Karpas-422 (cell line): Measurements from ENCODE around the gene GPR143. TPM values are rescaled to one million over a fixed set of nuclear protein-coding genes. Genes with fewer than 3 reads are reported as not detected.

Experiments
- DNase-seq: peaks from one replicate; pipeline ENCODE4 v3.0.0-alpha.2; 2015
- H2AFZ ChIP-seq: fragments of 200-600 bp; sonication (generic); 2 replicates; pipeline ENCODE4 v1.6.1; 2014; ENCODE audit warnings: antibody characterized with exemption, low read length, mixed read lengths
- H3K27ac ChIP-seq: fragments of 200-600 bp; sonication (generic); 2 replicates; pipeline ENCODE4 v1.5.1; 2014; ENCODE audit warnings: mild to moderate bottlenecking, low read length, moderate library complexity
- H3K27me3 ChIP-seq: fragments of 200-600 bp; sonication (generic); 2 replicates; pipeline ENCODE4 v1.6.1; 2014; ENCODE audit warnings: low read length, mixed read lengths
- H3K36me3 ChIP-seq: fragments of 200-600 bp; sonication (generic); 2 replicates; pipeline ENCODE4 v1.6.1; 2014; ENCODE audit warnings: low read length, mixed read lengths; ENCODE audit not compliant: insufficient read depth
- H3K4me1 ChIP-seq: fragments of 200-600 bp; sonication (generic); 2 replicates; pipeline ENCODE4 v1.6.1; 2014; ENCODE audit warnings: mild to moderate bottlenecking, low read length, mixed read lengths
- H3K4me2 ChIP-seq: fragments of 200-600 bp; sonication (generic); 2 replicates; pipeline ENCODE4 v1.6.1; 2014; ENCODE audit warnings: low read length, low read depth, mild to moderate bottlenecking; ENCODE audit not compliant: poor library complexity, severe bottlenecking
- H3K4me3 ChIP-seq: fragments of 200-600 bp; sonication (generic); 2 replicates; pipeline ENCODE4 v1.5.1; 2014; ENCODE audit warnings: mild to moderate bottlenecking, antibody characterized with exemption, low read length, mixed read lengths
- H3K79me2 ChIP-seq: fragments of 200-600 bp; sonication (generic); 2 replicates; pipeline ENCODE4 v1.6.1; 2014; ENCODE audit warnings: mild to moderate bottlenecking, low read length, mixed read lengths
- H3K9ac ChIP-seq: fragments of 200-600 bp; sonication (generic); 2 replicates; pipeline ENCODE4 v1.6.0; 2014; ENCODE audit warnings: low read length
- H3K9me2 ChIP-seq: fragments of 200-600 bp; sonication (generic), shearing (Covaris generic); replicated peaks from 2 replicates; pipeline ENCODE4 v1.6.0; 2014; ENCODE audit warnings: mild to moderate bottlenecking, low read length, moderate library complexity; ENCODE audit not compliant: insufficient read depth
- H3K9me3 ChIP-seq: fragments of 300-700, 200-600 bp; sonication (generic); 2 replicates; pipeline ENCODE4 v1.6.1; 2014; ENCODE audit warnings: low read length, mixed read lengths
- H4K20me1 ChIP-seq: fragments of 200-600 bp; sonication (generic); 2 replicates; pipeline ENCODE4 v1.6.1; 2014; ENCODE audit warnings: mild to moderate bottlenecking, antibody characterized with exemption, low read length, low read depth; ENCODE audit not compliant: insufficient read depth
- total RNA-seq: library from RNA; depleted of rRNA; stranded (reverse); fragments of >200 nt; shearing (Covaris generic); gene quantifications from 2 replicates; pipeline ENCODE4 v1.2.3, GENCODE V29; 2014; ENCODE audit warnings: low replicate concordance

Gene GPR143
- total RNA-seq, 1 experiment from 2014 or later, result not detected

GRCh38 chrX:9710332-9710731 lies 55.3 kb downstream of the GPR143 start:
- Histone ChIP-seq H3K4me1 (peaks cover 4% of the 10 kb centered on the region), H3K79me2 (no peaks in the 10 kb centered on the region), H3K36me3 (no peaks in the 10 kb centered on the region), H3K27ac (no peak overlapping the region), H2AFZ (no peak overlapping the region), H3K4me2 (no peak overlapping the region), H3K9ac (no peak overlapping the region), H3K9me3 (no peaks in the 10 kb centered on the region), H4K20me1 (no peaks in the 10 kb centered on the region), H3K27me3 (no peaks in the 10 kb centered on the region), H3K9me2 (no peaks in the 10 kb centered on the region), H3K4me3 (no peak overlapping the region)
- DNase-seq, result no peak

GRCh38 chrX:9708923-9709553 lies 56.6 kb downstream of the GPR143 start:
- peak; percentile 94 for DNase-seq
- no peaks in the 10 kb centered on the region for H3K79me2 ChIP-seq
- no peaks in the 10 kb centered on the region for H4K20me1 ChIP-seq
- peaks cover 4% of the 10 kb centered on the region for H3K4me1 ChIP-seq
- H3K36me3 ChIP-seq, result no peaks in the 10 kb centered on the region
- H3K9me3 ChIP-seq, result no peaks in the 10 kb centered on the region
- H3K9me2 ChIP-seq, result no peaks in the 10 kb centered on the region
- no peak overlapping the region for H2AFZ ChIP-seq
- no peak overlapping the region for H3K27ac ChIP-seq
- no peak overlapping the region for H3K9ac ChIP-seq
- H3K4me3 ChIP-seq, result no peak overlapping the region
- no peak overlapping the region for H3K4me2 ChIP-seq
- no peaks in the 10 kb centered on the region for H3K27me3 ChIP-seq

GRCh38 chrX:9708086-9708485 lies 57.6 kb downstream of the GPR143 start:
- no peaks in the 10 kb centered on the region for H3K27me3 ChIP-seq
- no peak overlapping the region for H3K9ac ChIP-seq
- no peak for DNase-seq
- no peaks in the 10 kb centered on the region for H3K9me2 ChIP-seq
- H3K79me2 ChIP-seq, result no peaks in the 10 kb centered on the region
- H3K36me3 ChIP-seq, result no peaks in the 10 kb centered on the region
- H3K4me3 ChIP-seq, result no peak overlapping the region
- no peak overlapping the region for H2AFZ ChIP-seq
- no peaks in the 10 kb centered on the region for H4K20me1 ChIP-seq
- peaks cover 4% of the 10 kb centered on the region for H3K4me1 ChIP-seq
- no peaks in the 10 kb centered on the region for H3K9me3 ChIP-seq
- H3K27ac ChIP-seq, result no peak overlapping the region
- H3K4me2 ChIP-seq, result no peak overlapping the region

- no peak overlapping the region for H3K4me2 ChIP-seq
- H3K4me3 ChIP-seq, result no peak overlapping the region
- no peak for DNase-seq
- H3K27ac ChIP-seq, result no peak overlapping the region
- H3K79me2 ChIP-seq, result no peaks in the 10 kb centered on the region
- H2AFZ ChIP-seq, result no peak overlapping the region
- H3K9ac ChIP-seq, result no peak overlapping the region
- no peaks in the 10 kb centered on the region for H3K27me3 ChIP-seq
- H3K9me2 ChIP-seq, result no peaks in the 10 kb centered on the region
- no peaks in the 10 kb centered on the region for H4K20me1 ChIP-seq
- peaks cover 4% of the 10 kb centered on the region for H3K4me1 ChIP-seq
- H3K9me3 ChIP-seq, result no peaks in the 10 kb centered on the region
- no peaks in the 10 kb centered on the region for H3K36me3 ChIP-seq
Observed at GRCh38 chrX:9707306-9708033, 58.2 kb downstream of the GPR143 start.

- H3K4me2 ChIP-seq, result no peak overlapping the region
Observed at GRCh38 chrX:9706421-9706820, 59.2 kb downstream of the GPR143 start.

GRCh38 chrX:9704876-9705465 lies 60.7 kb downstream of the GPR143 start:
- Histone ChIP-seq H3K9me2 (no peaks in the 10 kb centered on the region), H3K4me2 (no peak overlapping the region), H3K4me3 (no peak overlapping the region), H3K9me3 (no peaks in the 10 kb centered on the region), H3K27me3 (no peaks in the 10 kb centered on the region), H3K9ac (no peak overlapping the region), H3K79me2 (no peaks in the 10 kb centered on the region), H3K27ac (no peak overlapping the region), H3K4me1 (peaks cover 4% of the 10 kb centered on the region), H3K36me3 (no peaks in the 10 kb centered on the region), H2AFZ (no peak overlapping the region), H4K20me1 (no peaks in the 10 kb centered on the region)
- no peak for DNase-seq

More at GRCh38 chrX:9706421-9706820, 59.2 kb downstream of the GPR143 start:
- no peak overlapping the region for H3K4me3 ChIP-seq
- H3K9me2 ChIP-seq, result no peaks in the 10 kb centered on the region
- H3K4me1 ChIP-seq, result peaks cover 4% of the 10 kb centered on the region
- no peaks in the 10 kb centered on the region for H3K79me2 ChIP-seq
- H4K20me1 ChIP-seq, result no peaks in the 10 kb centered on the region
- H3K9me3 ChIP-seq, result no peaks in the 10 kb centered on the region
- no peaks in the 10 kb centered on the region for H3K36me3 ChIP-seq
- no peak overlapping the region for H3K9ac ChIP-seq
- DNase-seq, result no peak
- H3K27me3 ChIP-seq, result no peaks in the 10 kb centered on the region
- no peak overlapping the region for H3K27ac ChIP-seq
- H2AFZ ChIP-seq, result no peak overlapping the region

- Histone ChIP-seq H3K27me3 (no peaks in the 10 kb centered on the region), H3K9me2 (no peaks in the 10 kb centered on the region), H3K27ac (no peak overlapping the region), H3K4me3 (no peak overlapping the region), H3K9me3 (no peaks in the 10 kb centered on the region), H3K36me3 (no peaks in the 10 kb centered on the region), H3K79me2 (no peaks in the 10 kb centered on the region), H4K20me1 (no peaks in the 10 kb centered on the region), H3K9ac (no peak overlapping the region), H3K4me1 (no peaks in the 10 kb centered on the region), H2AFZ (no peak overlapping the region), H3K4me2 (no peak overlapping the region)
- no peak for DNase-seq
Observed at GRCh38 chrX:9703406-9703805, 62.2 kb downstream of the GPR143 start.

- Histone ChIP-seq H3K9ac (no peak overlapping the region), H3K36me3 (no peaks in the 10 kb centered on the region), H3K9me3 (no peaks in the 10 kb centered on the region), H3K27me3 (no peaks in the 10 kb centered on the region), H3K4me1 (no peaks in the 10 kb centered on the region), H3K79me2 (no peaks in the 10 kb centered on the region), H3K4me3 (no peak overlapping the region), H3K4me2 (no peak overlapping the region), H4K20me1 (no peaks in the 10 kb centered on the region), H3K27ac (no peak overlapping the region), H2AFZ (no peak overlapping the region), H3K9me2 (no peaks in the 10 kb centered on the region)
- no peak for DNase-seq
Observed at GRCh38 chrX:9701790-9702189, 63.9 kb downstream of the GPR143 start.
